Midbrain (tissue), 1 donor: ENCODE data around the gene DBT.
A peak's percentile ranks its signal among the peaks of the same experiment; 100 is the strongest.

ENCODE experiments used
- DNase-seq: peaks from one replicate; lab custom pipeline; 2025; lab: John Stamatoyannopoulos, UW

DBT gene

GRCh38 chr1:100188617-100189016 lies 61.0 kb downstream of the DBT start:
- DNase-seq: peak; percentile 74

- peak; percentile 41 for DNase-seq
Measured at GRCh38 chr1:100187912-100188311, 61.7 kb downstream of the DBT start.

GRCh38 chr1:100184536-100184935 lies 65.1 kb downstream of the DBT start:
- no peak for DNase-seq

- no peak for DNase-seq
Measured at GRCh38 chr1:100183370-100183769, 66.3 kb downstream of the DBT start.

DNA sequence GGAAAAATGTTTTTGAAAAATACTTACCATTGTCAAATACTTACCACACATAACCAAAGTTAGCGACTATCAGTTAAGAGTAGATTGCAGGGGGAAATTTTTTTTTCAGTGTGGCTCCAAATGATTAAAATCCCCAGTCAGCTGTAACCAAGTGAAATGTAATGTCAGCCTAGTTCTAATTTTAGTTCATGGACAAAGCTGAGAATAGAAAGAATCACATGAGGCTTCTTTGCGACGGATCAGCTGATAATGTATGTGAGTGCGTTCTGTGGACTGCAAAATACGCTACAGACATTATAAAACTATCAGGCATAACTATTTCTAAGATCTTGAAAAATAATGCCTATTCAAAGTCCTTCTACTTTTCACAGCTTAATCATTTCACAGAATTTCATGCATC lies 71.5 kb downstream of the DBT start, which contains the start of gene LRRC39:
Gene LRRC39 (minus strand): TSS at position 166 of the 400 bp plus-strand sequence. CDS start 9,740 bp downstream, outside the sequence.
- no peak for DNase-seq

DNA sequence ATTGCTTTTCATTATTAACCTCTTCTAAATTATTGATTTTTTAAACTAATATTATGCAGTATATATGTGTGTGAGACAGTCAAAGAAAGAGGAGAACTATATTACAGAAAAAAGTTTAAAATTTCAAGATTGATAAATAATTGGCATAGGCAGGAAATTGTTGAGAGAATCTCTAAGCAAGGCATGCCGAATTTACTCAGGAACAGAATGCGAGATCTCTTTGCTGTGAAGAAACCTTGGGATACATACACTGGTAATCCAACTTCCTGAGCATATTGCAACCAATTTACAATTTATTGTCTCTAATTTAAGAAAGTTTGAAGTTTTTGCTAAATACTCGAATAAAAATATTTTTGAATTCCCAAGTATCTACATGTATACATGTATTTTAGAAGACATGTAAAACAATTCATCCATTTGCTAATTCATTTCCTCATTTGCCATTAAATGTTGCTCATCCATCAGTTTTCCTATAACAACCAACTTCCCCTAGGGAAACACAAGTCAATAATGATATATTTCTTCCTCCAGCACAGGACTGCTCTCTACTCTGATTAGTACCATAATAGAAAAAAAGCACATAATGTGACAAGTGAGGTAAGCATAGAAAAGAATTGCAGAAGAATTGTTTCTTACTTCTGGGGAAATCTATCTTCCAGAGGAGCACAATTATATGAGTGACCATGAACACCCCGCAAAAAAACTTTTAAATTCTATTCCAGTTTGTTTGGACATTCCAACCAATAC lies 72.2 kb downstream of the DBT start:
- DNase-seq: no peak

GRCh38 chr1:100168051-100168450 lies 81.6 kb downstream of the DBT start:
- no peak for DNase-seq

DNA sequence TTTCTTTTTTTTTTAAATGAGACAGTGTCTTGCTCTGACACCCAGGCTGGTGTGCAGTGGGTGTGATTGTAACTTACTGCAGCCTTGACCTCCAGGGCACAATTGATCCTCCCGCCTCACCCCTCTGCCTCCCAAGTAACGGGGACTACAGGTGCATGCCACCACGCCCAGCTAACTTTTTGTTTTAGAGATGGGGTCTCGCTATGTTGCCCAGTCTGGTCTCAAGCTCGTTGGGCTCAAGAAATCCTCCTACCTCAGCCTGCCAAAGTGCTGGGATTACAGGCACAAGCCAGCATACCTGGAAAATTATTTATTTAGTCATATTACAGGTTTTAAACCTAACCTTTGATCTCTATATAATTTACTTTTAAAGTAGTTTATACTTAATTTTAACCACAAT lies 84.9 kb downstream of the DBT start:
- DNase-seq: no peak

DNA sequence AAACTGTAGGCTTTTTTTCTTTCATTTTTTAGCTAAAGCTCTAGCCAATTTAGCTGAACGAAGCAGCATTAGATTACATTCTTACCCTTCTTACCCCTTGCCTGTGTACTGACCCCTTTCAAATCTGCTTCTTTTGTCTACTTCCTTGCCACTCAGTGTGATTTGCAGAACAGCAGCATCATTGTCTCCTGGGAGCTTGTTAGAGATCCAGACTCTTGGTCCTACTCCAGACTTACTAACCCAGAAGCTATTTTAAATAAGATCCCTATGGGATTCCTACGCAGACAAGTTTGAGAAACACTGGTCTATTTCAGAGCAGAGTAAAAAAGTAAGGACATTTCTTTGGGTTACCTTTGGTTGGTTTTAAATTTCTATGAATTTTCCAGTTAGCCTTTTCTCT lies 85.4 kb downstream of the DBT start:
- peak; percentile 12 for DNase-seq

DNA sequence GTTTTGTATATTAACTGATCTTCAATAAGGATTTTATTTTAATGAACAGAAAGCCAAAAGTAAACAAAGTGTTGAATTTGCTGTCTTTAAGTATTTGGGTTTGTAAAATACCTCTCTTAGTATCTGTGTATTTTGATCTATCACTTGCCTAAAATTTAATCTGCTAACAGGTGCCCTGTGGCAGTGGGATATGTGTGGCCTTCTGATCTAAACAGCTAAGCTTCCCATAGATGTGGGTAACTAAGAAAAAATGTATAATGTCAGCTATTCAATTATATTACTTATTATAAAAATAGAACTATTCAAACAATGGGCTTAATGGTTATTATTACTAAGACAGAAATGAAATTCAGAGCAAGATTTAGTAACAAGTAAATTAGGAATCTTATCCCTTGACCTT lies 86.8 kb downstream of the DBT start:
- DNase-seq: no peak

DNA sequence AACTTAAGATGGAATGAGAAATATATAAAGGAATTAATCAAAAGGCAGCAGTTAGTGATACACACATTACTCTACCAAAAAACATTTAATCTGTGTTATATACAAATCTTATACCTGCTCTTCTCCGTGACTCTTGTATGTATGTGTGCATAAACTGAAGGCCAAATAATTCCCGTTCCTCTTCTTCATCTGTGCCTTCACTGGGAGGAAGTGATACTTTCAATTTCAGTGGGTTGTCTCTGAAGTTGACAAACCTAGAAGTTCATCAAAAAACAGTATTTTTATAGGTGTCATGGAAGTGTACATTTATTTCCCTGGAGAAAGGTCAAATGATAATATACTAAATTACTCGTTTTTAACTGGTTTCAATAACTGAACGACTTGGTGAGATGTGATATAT lies 97.4 kb downstream of the DBT start:
- no peak for DNase-seq

DNA sequence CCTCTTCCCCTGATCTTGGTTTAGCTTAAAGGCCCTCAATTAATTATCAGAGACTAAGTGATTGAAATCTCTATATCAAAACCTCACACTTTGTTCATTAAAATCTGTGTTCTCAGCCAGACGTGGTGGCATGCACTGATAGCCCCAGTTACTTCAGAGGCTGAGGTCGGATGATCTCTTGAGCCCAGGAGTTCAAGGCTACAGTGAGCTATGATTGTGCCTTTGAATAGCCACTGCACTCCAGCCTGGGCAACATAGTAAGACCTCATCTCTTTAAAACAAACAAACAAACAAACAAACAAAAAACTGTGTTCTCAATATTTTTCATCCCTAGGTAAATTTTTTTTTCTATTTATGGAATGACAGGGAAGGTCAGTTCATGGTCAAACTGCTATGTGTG lies 98.0 kb downstream of the DBT start:
- no peak for DNase-seq

DNA sequence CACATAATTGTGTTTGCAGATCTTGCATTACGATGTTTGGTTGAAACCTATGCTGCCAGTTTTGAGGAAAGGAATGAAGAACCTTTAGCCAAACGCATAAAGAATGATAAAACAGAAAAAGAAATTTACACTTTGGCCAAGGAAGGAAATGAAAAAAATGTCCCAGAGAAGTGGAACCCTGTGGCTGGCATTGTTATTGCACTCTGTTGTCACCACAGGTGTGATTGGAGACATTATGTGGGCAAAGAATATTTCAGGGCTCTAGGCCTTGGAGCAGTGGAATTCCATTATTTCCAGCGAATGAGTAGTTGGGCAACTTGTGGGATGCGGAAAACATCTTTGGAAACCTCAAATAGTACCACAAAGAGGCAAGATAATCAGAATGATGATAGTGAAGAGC lies 101.8 kb downstream of the DBT start:
- no peak for DNase-seq

DNA sequence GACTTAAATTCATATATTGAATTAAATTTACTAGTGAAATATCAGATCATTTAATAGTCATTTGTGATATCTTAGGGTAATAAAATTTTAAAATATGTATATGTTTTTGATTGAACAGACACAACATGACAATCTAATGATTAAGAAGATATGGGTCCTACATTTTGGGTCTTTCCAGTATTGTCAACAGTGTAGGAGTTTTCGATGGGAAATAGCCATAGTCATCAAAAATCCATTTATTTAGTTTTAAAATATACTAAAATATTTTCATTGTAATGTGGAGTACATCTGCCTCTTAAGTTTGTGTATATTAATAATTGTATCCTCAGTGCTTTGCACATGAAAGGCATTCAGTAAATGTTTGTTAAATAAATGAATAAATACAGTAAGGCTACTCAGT lies 102.7 kb downstream of the DBT start:
- no peak for DNase-seq

- no peak for DNase-seq
Measured at GRCh38 chr1:100145116-100145515, 104.5 kb downstream of the DBT start.

DNA sequence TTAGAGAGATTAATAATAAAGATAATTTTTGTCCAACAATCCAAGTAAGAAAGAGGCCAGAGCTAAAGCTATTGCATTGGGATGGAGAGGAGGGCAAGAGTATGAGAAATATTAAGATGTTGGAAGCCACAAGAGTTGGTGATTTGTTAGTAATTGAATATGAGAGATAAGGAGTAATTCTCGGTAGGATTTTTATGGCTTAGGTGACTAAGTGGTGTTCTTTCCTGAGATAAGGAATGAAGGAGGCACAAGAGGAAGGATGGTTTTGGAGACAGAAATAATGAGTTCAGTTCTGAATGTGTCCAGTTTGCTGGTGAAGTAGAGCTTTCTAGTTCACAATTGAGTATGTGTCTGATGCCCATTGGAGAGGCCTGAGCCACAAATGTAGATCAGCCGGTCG lies 107.3 kb downstream of the DBT start:
- no peak for DNase-seq

- no peak for DNase-seq
Measured at GRCh38 chr1:100141192-100141591, 108.4 kb downstream of the DBT start.

DNA sequence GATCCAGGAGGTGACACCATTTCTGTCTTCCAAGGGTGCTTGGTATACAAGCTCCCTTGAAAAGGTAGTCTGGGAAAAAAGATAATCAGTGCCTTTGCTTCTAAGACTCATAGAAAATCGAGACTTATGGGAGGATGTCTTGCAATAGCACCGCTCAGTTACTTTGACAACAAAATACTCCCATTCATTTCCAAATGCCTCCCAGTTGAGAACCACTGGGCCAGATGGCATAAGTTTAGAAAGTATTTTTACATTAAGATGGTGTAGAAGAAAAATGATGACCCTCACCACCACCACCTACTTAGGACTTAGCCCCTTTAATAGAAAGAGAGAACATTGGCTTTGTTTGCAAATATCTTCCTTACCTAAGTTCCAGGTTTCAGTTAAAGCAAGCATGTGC lies 112.0 kb downstream of the DBT start:
- DNase-seq: no peak
